Measurements from ENCODE around the gene LCN10.

DNA sequence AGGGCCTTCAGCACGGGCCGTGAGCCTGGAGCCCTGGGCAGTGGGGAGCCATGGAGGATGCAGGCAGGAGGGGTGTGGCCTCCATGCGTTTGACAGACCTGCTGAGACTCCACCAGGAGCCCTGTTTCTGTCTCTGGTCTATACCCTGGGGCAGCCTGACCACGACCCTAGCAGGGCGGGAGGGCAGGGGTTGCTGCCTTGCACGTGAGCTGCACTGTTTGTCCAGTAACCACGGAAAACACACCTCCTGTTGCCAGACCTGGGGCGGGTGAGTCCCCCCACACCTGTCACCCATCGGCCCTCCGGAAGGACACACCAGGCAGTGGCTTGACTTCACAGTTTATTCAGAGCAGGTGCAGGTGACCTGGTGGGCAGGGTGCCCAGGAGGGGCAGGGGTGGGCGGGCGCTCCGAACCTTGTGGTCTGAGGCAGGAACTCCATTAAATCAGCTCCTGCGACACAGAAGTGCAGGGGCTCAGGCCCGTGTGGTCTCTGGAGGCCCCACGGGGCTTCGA lies 11.4 kb upstream of the LCN10 start:
- TF ChIP-seq POLR2A (IDR thresholded peaks at IDR 0.05; ENCODE audit: low read length) (no peak), GATA1 (IDR thresholded peaks at IDR 0.05; ENCODE audit: low read depth, low read length) (no peak)
